ENCODE measurements around the gene MYZAP.

The MYZAP gene, protein sequence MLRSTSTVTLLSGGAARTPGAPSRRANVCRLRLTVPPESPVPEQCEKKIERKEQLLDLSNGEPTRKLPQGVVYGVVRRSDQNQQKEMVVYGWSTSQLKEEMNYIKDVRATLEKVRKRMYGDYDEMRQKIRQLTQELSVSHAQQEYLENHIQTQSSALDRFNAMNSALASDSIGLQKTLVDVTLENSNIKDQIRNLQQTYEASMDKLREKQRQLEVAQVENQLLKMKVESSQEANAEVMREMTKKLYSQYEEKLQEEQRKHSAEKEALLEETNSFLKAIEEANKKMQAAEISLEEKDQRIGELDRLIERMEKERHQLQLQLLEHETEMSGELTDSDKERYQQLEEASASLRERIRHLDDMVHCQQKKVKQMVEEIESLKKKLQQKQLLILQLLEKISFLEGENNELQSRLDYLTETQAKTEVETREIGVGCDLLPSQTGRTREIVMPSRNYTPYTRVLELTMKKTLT

DNA sequence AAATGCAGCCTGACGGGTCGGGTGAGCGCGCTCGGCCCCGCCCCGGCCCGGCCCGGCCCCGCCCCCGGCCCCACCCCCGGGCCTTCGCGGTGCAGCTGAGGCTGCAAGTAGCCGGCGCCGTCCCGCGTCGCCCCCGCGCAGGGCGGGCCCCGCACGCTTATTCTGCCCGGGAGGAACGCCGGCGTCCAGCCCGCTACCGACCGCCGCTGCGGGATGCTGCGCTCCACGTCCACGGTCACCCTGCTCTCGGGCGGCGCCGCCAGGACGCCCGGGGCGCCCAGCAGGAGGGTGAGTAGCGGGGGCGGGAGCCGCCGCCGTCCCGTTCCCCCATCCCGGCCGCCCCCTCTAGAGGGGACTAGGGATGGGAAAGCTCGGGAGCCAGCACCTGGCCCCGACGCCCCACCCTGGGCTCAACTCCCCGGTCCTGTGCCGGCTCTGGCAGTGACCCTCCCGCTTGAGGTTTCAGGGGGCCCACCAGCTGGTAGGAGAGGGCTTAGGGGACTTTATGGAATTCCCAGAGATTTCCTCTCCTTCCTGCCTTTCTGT, at the start of gene MYZAP:
Gene MYZAP (plus strand): TSS at position 83 of the 546 bp plus-strand sequence. CDS start 131 bp downstream, at position 214.
- peak; percentile 49 to 84 (median 61) for DNase-seq

DNA sequence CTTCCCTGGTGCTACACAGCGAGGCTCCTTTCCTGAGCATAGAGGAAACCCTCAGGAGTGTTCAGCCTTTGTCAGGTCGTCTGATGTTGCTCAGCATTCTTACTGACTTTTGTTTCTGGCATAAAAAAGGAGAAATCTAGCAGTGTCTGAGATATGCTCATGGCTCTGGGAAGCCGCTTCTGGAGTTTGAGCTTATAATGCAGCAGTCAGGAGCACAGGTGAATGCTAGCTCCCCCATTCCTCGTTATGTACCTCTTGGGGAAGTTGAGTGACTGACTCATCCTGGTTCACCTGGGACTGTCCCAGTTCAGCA, 49.2 kb upstream of the MYZAP start:
- DNase-seq = no peak

DNA sequence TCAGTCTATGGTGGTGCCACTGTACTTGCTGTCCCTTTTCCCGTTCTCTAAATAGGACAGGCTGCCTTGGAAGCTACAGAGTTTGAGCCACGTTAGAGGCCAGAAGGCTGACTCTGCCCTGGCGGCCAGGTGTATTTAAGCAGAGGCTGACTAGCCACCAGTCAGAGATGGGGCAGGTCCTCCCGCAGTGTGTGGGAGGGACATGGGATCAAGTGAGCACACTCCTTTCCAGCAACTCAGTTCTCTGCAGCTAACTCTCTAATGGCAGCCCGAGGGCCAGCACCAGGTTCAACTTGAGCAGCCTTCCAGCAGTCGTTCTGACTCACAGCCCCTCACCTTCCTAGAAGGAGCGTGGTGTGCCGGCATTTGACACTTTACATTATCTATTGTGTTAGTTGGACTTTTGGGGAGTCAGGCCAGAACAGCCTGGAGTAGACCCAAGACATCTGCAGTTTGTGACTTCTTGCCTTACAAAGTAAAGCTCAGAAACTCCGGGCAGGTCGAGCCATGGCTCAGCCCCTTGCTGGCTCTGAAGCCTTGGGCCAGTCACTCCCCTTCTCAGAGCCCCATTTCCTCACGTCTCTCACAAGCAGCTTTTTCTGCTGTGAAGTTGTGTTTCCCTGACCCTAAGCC, 46.7 kb upstream of the MYZAP start:
- no peak for DNase-seq

DNA sequence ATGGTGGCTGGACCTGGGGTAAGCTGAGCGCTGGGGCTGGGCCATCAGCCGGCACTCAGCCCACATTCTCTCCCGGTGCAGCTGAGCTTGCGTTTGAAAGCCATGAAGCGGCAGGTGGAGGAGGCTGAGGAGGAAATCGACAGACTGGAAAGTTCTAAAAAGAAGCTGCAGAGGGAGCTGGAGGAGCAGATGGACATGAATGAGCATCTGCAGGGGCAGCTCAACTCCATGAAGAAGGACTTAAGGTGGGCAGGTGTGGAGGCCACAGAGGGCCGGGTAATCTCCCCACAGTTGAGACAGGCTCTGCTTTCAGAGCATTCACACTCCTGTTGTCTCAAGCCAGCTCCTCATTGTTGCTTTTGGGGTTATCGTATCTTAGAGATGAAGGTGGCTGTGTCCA, 45.7 kb upstream of the MYZAP start:
- no peak for DNase-seq

DNA sequence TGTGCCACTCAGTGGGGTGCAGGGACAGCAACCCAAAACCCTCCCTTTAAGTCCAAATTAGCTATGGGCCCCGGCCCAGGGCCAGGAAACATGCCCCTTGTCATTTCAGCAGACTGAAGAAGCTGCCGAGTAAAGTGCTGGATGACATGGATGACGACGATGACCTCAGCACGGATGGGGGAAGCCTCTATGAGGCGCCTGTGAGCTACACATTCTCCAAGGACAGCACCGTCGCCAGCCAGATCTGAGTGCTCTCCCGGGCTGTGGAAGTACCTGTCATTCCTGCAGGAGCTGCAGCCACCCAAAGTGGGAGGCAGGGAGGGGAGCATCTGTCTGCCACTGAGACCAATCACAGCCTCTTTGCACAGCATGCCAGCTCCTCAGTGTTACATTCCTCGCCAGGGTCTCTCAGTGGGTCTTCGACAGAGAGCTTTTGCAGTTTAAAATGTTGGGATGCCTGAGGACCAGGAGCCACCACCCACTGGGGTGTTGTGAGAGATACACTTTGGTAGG, 44.4 kb upstream of the MYZAP start:
- no peak for DNase-seq

DNA sequence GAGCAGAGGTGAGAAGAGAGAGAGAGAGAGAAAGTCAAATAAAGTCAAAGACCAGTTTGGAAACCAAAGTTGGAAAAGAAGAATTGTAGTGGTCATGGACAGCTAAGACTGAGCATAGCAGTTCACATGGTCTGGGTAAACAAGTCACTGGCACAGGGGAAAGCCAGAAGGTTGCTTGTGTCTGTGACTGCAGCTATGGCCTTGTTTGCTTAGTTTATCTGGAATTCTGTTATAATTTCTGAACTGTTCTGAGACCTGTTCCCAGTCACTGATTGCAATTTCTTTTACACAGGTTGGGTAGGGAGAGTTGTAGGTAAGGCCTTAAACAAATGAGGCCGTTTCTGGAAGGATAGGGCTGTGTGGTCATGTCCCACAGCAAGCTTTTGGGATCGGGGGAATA, 43.4 kb upstream of the MYZAP start:
- DNase-seq = no peak

DNA sequence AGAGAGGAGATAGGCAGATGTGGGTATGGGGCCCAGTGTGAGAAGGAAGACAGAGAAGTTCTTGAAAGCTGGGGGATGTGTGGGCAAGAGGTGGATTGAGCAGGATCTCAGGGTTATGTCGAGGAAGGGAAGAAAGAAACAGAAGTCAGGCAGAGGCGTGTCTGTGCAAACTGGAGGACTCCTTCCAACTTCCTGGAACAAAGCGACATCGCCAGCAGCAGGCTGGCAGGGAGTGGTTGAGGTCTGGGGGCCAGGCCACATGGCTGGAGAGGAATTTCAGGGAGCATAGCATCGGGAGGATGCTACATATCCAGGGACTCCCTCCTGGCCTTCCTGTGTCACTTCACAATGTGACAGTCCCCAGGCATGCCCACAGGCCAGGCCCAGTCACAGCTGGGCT, 42.9 kb upstream of the MYZAP start:
- no peak for DNase-seq

DNA sequence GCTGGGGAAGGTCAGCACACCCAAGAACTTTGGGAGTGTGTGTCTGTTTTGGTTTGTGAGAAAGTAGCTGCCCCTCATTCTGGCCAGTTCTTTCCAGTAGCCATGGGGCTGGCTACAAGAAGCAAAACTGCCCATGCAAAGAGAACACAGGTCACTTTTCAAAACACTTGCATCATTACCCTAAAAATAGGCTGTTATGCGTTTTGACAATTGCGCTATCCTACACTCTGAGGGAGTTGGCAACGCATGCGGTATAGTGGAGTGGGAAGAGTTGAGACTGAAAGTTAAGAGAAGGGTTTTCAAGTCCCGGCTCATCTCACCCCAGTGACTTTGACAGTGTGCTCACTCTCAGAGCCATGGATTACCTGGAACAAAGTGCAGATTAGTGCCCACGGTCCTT, 41.8 kb upstream of the MYZAP start:
- DNase-seq = no peak

DNA sequence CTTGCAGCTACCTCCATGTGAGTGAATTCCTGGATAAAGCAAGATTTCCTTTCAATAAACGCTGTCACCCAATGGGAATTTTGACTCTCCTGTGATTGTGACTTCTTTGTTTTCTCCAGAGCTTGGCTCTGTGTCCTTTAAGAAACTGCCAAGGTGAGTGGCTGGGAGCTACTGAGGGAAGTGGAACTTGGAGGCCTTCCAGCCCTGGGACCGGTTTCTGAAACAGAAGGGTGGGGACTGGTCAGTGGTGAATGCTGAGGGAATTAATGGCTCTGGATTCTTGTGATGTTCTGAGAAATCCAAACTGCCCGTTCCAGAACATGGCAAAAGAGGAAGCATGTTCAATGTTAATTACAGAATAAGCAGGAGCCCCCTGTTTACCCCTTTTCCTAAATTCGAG, 41.1 kb upstream of the MYZAP start:
- DNase-seq = no peak

DNA sequence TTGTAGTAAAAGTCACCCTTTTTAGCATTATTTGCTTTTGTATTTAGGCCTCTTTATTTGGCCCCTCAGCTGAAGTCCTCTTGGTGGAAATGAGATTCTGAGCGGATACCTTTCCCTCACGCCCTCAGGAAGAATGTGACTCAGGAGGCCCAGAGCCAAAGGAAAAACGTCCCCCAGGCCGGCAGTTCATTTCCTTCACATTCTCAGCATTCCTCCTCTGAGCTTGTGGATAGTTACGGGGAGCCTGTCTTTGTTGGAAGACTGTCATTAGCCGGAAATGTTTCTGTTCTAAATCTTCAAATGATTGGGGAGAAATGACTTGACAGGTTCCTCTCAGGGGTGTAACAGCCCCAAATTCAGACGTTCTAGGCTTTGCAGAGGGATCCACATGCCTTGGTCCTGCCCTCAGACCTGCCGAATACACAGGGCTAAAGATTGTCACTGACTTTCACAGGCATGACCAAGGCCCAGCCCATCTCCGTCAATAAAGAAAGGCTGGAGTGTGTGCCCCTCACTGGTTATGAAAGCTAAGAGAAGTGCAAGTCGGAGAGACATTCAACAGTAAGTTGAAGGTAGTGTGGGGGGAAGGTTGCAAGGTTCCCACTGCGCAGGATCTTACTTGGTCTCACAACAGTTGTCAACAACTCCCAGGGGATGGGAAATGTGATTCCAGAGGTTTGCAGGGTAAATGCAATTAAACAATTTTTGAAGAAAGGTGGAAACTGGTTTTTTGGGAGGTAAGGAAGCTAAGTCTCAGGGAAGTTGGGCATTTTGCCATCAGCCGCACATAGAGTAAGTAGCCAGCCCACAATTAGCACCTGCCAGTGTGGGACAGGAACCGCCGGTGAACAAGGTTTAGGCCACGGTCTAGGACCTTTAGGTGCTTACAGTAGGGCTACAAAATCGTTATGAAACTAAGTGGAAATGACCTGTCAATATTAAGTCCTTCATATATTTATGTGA, 39.7 kb upstream of the MYZAP start:
- DNase-seq = no peak

DNA sequence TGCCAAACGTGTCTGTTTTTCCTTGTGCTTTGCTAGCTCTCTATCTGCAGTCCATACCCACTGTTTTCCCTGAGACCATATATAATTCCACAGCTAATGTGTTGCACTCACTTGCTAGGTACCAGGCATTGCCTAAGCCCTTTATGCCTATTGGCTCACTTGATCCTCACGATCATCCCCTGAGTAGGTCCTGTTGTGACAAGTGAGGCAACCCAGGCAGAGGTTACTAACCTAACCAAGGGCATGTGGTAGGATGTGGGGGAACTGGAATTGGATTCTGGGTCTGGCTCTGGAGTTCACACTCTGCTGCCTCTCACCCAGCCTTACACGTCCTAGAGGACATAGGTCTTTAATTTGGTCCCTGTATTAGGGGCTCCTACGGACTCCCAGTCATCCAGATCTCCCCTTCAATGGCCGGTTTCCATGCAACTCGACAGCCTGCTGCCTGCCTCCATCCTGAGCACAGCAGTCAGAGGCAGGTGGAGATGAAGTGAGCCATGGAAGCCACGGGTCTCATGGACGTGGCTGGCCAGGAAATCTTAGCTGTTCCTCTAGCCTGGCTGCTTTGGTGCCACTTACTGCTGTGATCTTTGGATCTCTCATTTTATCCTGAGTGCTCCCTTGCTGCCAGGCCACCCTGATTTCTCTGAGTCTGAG, 38.9 kb upstream of the MYZAP start:
- no peak for DNase-seq

DNA sequence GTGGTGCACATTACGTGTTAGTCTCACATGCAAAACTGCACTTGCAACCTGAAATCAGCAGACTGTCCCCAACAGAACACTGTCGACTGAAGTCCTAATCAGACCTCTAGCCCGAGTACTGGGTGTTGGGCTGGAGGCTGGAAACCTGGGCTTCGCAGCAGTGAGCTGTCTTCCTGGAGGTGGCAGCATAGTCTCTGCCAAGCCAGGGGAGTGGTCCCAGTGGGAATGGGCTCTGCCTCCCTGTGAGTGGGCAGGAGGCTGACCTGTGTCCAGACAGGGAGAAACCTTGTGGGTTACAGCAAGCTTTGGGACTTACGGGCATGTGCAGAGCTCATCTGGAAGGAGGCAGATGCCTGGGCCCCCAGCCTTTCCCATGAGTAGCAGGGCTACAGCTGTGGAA, 38.2 kb upstream of the MYZAP start:
- DNase-seq = no peak

DNA sequence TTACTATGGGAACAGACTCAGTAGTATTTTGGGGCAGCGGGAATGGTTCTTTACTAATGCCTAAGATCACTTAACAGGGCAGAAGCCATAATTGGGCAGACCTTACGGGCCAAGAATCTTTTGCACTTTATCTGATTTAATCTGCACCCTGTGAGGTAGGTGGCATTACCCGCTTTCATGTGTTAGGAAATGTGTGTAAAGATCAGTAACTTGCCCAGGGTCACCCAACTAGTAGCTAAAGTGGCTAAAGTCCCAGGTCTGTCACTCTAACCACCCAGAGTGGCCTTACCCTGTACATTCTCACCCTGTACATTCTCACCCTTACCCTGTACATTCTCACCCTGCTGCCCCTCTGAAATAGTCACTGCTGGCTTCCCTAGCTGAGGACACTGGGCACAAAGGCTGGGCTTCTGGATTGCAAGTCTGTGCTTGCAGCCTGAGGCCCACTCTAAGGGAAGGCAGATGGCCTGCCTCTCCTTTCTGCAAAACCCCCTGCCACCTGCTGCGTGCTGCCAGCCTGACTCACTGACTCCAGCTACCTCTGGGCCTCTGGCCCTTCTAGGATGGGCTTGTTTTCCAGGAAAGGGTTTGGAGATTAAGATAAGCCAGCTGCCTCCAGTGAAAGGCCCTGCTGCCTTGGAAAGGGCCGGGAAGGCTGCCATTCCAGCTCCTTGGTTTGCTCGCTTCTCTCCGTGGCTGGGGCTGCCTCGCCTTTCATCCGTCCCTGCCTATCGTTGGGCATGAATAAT, 37.5 kb upstream of the MYZAP start:
- DNase-seq = no peak

DNA sequence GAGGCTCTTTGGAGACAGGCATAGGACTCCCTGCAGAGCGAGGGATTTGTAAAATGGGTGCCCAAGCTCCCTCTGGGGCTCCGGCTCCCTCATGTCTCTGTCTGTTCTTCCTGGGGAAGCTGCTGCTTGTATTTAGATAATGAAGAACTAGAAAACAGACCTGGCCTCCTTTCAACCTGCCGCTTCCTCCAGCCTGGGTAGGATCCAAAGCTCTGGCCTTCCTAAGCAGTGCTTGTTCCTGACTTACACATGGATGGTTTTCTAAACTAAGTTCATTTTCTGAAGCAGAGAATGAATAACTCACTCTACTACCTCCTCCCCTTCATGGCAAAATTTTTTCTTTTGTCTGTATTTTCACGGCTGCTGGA, 36.9 kb upstream of the MYZAP start:
- no peak for DNase-seq

DNA sequence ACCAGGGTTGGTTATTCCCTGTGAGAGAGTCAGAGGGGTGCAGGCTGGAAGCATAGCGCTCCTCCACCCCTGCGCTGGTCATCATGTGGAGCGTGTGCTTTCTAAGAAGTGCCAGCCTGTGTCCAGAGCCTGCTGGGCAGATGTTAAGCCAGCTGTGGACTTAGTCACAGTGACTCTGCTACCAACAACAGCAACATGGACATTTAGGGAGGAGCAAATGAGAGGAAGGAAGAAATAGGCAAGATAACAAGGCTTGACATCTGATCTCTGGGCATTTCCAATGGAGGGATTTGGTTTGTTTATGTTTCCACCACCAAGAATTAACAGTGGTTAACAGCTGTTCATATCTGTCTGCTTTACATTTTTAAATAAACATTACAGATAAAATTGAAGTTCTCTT, 36.4 kb upstream of the MYZAP start:
- DNase-seq = no peak

DNA sequence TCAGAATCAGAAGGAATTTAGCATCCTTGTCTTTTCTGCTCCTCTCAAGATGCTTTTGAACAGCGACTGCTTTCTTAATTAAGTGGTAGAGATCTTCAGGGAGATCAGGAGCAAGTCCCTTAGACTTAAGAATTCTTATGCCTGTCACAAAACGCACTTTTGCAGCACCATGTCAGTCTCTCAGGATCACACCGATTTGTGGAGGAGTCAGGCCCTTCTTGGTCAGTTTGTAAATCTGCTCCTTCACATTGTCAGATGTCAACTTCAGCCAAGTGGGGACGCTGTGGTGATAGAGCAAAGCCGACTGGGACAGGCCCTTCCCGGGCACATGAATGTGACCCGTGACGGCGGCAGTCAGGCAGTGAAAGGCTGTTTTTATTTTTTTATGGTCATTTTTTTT, 35.7 kb upstream of the MYZAP start:
- no peak for DNase-seq

DNA sequence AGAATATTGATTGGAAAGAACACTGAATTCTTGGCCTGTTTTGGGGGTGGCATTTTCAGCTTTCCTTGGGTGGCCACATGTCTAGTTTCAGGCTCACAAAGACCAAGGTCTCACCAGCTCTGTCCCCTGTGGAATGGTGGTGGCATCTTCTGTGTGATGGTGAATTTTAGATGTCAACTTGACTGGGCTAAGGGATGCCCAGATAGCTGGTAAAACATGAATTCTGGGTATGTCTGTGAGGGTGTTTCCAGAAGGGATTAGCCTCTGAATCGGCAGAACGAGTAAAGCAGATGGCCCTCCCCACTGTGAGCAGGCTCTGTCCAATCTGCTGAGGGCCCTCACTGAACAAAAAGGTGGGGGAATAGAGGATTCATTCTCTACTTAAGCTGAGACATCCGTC, 34.4 kb upstream of the MYZAP start:
- DNase-seq = no peak

DNA sequence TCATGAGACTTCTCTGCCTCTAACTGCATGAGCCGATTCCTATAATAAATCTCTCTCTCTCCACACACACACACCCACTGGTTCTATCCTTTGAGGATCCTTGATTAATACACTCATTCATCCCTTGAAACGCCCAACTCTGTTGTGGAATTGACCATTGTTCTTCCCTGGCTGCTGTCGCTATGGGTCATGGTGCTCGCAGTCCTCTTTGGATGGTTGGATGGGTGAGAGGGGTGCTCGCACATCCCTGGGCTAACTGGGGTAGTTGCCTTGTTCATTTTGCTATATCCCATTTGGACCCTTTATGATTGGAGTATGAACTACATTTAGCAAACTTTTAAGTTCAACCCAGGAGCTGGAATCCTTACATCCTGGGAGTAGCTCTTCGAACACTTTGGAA, 33.9 kb upstream of the MYZAP start:
- no peak for DNase-seq

DNA sequence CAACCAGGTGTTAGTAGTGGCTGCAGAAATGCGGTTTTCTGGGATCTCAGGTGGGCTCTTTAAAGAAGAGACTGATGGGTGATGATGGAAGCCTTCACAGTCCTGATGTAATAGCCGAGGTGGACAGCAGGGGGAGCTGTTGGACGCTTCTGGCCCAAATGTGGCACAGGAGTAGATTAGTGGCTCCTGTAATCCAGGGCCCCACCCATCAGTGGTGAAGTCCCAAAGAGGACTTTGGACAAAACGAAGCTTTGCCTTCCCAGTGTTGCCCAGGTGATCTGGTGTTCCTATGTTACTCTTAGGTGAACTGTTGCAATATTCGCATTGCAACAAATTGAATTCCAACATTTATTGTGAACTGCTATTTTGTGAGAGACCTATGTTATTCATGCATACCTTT, 31.8 kb upstream of the MYZAP start:
- DNase-seq = peak; percentile 65 to 79 (median 77)

DNA sequence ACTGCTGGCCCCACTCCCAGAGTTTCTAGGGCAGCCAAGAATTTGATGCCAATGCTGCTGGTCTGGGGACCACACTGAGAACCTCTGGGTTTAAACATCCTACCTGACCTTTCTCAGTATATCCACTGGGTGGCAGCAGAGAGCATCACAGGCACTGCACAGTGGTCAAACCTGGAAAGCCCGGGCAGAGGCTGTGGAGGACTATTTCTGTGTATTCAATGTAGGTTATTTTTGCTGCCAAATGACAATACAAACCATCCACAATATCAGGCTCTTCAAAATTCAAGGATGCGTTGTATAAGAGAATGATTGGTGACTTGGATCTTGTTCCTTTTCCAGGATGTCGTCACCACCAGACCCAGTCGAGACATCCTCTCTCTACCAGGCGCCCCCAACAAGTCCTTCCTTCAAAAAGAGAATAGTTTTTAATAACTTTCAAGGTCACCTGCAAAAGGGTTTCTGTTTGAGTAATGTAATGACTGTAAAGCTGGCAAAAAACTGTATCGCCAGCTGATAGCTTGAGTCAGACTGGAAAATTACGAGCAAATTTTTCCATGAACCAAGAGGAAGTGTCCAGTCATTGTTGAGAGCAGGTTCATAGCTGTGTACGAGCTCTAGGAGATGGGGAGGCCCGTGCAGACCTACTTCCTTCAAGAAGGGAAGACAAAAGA, 30.5 kb upstream of the MYZAP start:
- peak; percentile 81 to 96 (median 94) for DNase-seq

DNA sequence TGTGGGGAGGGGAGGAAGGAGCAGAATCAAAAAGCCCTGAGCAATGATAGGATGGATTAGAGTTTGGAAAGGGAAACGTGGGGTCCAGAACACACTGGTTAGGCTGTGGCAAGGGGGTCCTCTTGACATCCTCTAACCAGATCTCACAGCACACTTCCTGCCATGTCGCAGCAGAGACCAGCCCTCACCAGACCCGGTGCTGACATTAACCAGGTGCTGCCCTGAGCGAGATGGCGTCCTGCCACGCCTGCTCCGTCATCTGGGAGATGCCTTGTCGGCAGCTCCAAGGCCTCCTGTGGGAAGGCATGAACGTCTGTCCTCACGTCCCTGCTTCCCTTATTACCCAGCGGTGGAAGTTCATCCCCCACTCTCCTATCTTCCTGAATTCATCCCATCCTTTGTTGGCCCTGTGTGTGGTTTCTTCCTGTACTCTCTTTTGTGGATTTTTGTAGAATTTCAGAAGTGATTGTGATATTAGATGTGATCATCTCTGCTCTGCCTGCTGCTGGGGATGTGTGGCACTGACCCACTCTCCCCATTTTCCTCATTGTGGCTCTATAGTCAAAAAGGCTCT, 29.4 kb upstream of the MYZAP start:
- no peak for DNase-seq

All from suppressor macrophage treated with lipopolysaccharide for 1 hour (primary cell).